IMR-90 (cell line): ENCODE measurements around the gene MBOAT2.

Experiments
- BHLHE40 ChIP-seq: fragments of 150-350 bp; IDR thresholded peaks from 2 replicates; pipeline ENCODE4 v1.6.1; 2016; ENCODE audit warnings: mild to moderate bottlenecking, low read depth, low read length
- CEBPB ChIP-seq: IDR thresholded peaks from 2 replicates; pipeline ENCODE4 v1.6.1; 2012; ENCODE audit warnings: low read depth, low read length, improper control_type of control experiment
- CTCF ChIP-seq: conservative IDR thresholded peaks from 2 replicates; pipeline ENCODE4 v1.5.1; 2012; ENCODE audit warnings: mild to moderate bottlenecking, low read depth, low read length, improper control_type of control experiment
- MAZ ChIP-seq: IDR thresholded peaks from 2 replicates; pipeline ENCODE4 v1.6.1; 2012; ENCODE audit warnings: low read depth, mild to moderate bottlenecking, low read length, improper control_type of control experiment, moderate library complexity, borderline replicate concordance
- NFE2L2 ChIP-seq: fragments of 150-350 bp; IDR thresholded peaks from 2 replicates; pipeline ENCODE4 v1.6.1; 2016; ENCODE audit warnings: low read depth, mild to moderate bottlenecking, low read length
- POLR2A ChIP-seq: IDR thresholded peaks from 2 replicates; pipeline ENCODE4 v1.6.1; 2012; ENCODE audit warnings: mild to moderate bottlenecking, low read depth, low read length
- RAD21 ChIP-seq: IDR thresholded peaks from 2 replicates; pipeline ENCODE4 v1.6.1; 2012; ENCODE audit warnings: low read length, improper control_type of control experiment
- RCOR1 ChIP-seq: IDR thresholded peaks from 2 replicates; pipeline ENCODE4 v1.6.1; 2012; ENCODE audit warnings: mild to moderate bottlenecking, low read length, improper control_type of control experiment; ENCODE audit not compliant: insufficient replicate concordance
- RFX5 ChIP-seq: IDR thresholded peaks from 2 replicates; pipeline ENCODE4 v1.8.0; 2012; ENCODE audit warnings: low read depth, mild to moderate bottlenecking, low read length, moderate library complexity
- SMC3 ChIP-seq: fragments of 150-350 bp; IDR thresholded peaks from 2 replicates; pipeline ENCODE4 v1.6.1; 2016; ENCODE audit warnings: low read depth, mild to moderate bottlenecking, antibody characterized with exemption, low read length, moderate library complexity

DNA sequence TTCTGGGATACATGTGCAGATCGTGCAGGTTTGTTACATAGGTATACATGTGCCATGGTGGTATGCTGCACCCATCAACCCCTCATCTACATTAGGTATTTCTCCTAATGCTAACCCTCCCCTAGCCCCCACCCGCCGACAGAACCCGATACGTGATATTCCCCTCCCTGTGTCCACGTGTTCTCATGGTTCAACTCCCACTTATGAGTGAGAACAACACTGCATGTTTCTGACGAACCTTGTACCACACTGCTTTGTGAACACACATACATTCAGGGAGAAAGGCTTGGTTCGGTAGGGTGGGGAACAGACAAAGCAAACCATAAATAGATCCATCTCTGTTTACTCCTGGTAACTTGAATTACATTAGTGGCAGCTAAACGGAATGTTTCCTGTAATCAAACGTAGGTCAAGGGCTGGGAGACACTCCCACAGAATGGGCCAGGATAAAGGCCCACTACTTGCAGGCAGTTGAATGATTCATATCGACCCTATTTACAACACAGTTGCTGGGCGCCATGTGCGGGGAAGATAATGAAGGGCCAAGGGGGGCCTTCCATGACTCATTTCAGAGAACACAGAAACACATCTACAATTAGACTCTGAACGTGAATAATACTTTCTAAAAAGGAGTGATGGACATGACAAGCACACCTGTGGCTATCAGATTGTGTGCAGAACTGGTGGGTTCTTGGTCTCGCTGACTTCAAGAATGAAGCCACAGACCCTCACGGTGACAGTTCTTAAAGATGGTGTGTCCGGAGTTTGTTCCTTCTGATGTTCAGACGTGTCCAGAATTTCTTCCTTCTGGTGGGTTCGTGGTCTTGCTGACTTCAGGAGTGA lies 109.3 kb downstream of the MBOAT2 start:
- TF ChIP-seq CTCF (no peak), POLR2A (no peak), RFX5 (no peak), RAD21 (no peak), RCOR1 (no peak), CEBPB (no peak), MAZ (no peak), SMC3 (no peak), BHLHE40 (no peak), NFE2L2 (no peak)
